ENCODE results near the gene SETD3.

SETD3 gene

GRCh38 chr14:99451234-99451633, 29.4 kb downstream of the SETD3 start:
- no peak for DNase-seq

DNA sequence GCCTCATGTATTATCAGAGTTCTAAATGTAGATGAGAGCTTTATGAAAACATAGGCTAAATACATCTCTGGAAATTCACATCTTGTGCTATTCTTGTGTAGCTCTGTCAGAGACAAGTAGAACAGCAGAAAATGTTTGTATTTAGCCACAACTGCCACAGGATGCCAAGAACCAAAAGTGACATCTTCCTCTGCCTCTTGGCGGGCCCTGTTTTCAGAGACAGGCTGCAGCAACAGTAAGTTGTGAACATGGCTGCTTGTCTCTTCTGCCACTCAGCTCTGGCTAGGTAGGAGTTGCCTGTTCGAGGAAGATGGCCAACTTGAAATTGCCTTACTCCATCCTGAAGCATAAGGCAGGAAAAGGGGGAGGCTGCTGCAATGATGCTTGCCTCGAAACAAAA, 30.4 kb downstream of the SETD3 start:
- DNase-seq, result no peak

DNA sequence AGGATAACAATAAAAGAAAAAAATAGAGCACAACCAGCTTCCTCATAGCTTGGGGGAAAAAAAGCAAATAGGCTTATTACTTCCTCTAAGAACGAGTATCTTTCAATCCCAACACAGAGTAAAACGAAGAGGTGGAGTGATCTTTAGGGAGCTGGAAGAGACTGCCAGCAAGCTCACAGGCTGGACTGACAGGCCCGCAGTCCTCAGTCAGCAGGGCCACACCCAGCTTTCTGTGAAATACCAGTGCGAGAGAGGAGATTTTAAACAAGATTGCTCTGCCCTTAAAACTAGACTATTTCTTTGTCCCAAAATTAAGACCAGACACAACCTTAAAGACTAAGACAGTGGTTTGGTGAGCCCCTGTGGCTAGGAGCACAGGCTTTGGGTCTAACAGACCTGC, 32.9 kb downstream of the SETD3 start:
- no peak for DNase-seq

GRCh38 chr14:99445931-99446330, 34.7 kb downstream of the SETD3 start:
- no peak for DNase-seq

GRCh38 chr14:99441918-99442317, 38.7 kb downstream of the SETD3 start:
- no peak for DNase-seq

- DNase-seq, result no peak
Measured at GRCh38 chr14:99441157-99441870, 39.3 kb downstream of the SETD3 start.

DNA sequence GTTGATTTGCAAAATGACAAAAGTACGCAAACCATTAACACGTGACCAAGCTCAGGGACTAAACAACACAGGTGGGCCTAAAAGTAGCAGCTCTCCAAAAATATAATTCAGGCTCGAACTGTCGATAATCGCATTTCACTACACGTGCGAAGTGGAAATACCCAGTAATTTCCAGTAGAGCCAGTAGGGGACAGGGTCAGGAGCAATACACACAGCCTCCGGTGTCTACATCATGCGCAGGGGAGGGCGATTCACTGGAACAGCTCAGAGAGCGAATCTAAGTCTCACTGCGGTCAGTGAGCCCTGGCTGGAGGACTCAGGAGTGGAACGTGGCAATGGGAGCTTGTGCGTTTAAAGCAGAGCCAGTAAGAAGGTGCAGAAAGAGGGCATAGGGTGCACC, 40.4 kb downstream of the SETD3 start:
- DNase-seq, result no peak

DNA sequence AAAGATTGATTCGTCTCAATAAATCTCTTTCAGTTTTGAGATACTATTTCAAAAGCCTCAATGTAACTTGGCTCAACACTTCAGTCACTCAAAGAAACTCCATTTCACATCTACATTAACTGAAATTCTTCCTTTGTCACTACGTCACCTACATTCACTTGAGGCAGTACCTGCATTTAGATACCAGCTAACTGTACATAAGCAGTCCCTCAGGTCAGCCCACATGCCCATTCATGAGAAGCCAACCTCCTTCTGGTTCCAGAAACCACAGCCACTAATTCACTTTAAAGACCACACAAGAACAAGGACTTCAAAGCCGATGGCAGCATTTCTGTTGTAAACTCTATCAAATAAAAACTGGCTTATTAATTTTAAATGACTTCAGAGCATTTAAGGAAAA, 43.0 kb downstream of the SETD3 start:
- no peak for DNase-seq

GRCh38 chr14:99436247-99437180, 44.1 kb downstream of the SETD3 start:
- no peak for DNase-seq

DNA sequence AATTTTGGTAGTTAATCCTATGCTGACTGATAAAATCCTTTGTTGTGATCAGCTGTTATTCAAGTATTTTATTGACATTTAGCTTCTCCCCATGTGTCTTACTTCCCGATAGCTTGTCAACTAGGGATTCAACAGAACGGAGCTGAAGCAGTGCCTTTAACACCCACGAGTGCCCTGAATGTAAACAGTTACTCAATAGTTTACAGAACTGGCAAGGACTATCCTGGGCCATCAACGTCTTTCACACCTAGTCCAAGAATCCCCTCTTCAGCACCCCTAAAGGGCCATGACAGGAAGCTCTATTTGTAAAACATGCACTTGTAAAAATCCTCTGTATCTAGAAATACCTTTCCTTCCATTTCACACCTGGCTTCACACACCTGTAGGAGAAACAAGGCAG, 45.3 kb downstream of the SETD3 start:
- no peak for DNase-seq

DNA sequence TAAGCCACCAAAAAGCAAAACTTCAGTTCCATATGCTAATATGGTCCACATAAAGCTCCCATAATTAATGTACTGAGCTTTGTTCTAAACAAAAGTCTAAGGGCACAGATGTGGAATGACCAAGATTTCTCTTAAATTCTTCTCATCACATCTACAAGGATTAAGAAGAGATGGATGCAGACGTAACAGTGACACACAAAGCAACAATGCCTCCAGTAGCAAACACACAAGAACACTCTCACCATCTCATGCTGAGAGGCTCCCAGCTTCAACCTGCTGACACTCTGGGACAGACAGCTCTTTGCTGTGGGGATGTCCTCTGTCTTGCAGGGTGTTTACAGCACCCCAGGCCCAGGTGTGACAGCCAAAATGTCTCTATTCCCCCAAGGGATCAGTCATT, 48.2 kb downstream of the SETD3 start:
- DNase-seq, result no peak

DNA sequence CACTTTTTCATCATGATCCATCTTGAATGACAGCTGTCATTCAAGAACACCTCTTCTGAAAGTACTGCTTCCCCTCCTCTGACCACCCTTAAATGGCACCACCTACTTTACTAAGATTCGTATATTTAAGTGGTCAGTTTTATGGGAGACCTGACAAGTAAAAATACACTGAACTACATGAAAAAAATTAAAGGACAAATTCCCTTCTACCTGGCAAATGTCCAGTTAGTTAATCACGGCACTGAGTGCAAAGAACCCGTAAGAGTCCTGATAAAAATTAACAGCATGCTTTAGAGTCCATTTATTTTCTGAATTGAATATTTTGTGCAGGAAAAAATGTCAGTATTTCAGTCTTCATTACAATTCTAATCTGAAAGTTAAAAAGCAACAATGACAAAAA, 48.7 kb downstream of the SETD3 start:
- no peak for DNase-seq

GRCh38 chr14:99430491-99430890, 50.2 kb downstream of the SETD3 start:
- no peak for DNase-seq

GRCh38 chr14:99427632-99428300, 52.9 kb downstream of the SETD3 start:
- DNase-seq, result no peak

GRCh38 chr14:99426813-99427346, 53.8 kb downstream of the SETD3 start:
- DNase-seq, result no peak

- no peak for DNase-seq
Measured at GRCh38 chr14:99426265-99426664, 54.4 kb downstream of the SETD3 start.

GRCh38 chr14:99425272-99425681, 55.4 kb downstream of the SETD3 start:
- DNase-seq, result no peak

GRCh38 chr14:99424306-99424877, 56.3 kb downstream of the SETD3 start:
- no peak for DNase-seq

DNA sequence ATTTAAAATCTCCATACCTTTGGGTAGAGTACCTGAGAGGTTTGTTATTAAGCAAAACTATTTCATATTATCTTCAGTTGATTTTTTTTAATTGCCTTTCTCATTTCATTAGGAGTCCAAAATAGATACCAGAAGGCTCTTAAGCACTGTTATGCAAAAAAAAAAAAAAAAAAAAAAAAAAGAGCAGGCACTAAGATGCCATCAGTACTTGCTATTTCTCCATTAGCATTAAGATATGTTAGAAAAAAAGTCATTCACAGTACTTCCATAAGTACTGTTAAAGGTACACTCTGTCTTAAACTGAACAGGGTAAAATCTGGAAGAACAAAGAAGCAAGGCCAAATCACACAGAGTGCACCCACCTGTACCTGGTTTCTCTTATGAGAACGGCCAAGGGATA, 57.2 kb downstream of the SETD3 start:
- no peak for DNase-seq

- DNase-seq, result no peak
Measured at GRCh38 chr14:99422228-99423010, 58.2 kb downstream of the SETD3 start.

GRCh38 chr14:99420711-99421110, 59.9 kb downstream of the SETD3 start:
- no peak for DNase-seq

DNA sequence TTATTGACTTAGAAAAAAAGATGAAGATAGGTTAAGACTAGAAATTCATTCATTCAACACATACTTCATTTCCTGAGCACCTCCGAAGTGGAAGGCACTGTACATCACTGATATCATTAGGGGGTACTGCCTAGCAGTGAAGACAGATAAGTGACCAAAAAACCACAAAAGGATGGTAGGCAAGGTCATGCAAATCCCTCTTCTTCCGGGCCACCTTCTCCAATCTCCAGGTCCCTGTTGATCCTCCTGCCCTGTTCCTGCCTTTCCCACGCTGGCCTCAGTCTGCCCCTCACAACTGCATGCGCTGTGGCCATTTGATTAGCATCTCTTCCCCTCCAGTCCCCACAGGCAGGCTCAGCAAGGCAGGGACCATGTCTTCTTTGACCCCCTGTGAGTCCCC, 60.8 kb downstream of the SETD3 start:
- DNase-seq, result no peak
